GM19351 (cell line): ENCODE measurements around the gene UFC1.

Experiments
- ATAC-seq: cut with Tn5 transposase; IDR thresholded peaks from one replicate; pipeline ENCODE4 v1.9.1; 2021; ENCODE audit warnings: mild to moderate bottlenecking, moderate library complexity; ENCODE audit not compliant: unreplicated experiment

UFC1 gene

GRCh38 chr1:161192476-161193465 is 39.0 kb downstream of the UFC1 start:
- ATAC-seq, result peak; percentile 69

- ATAC-seq, result no peak
These were observed 39.9 kb downstream of the UFC1 start for GRCh38 chr1:161193561-161194235.

GRCh38 chr1:161195171-161195570 is 41.4 kb downstream of the UFC1 start:
- ATAC-seq, result peak; percentile 75

DNA sequence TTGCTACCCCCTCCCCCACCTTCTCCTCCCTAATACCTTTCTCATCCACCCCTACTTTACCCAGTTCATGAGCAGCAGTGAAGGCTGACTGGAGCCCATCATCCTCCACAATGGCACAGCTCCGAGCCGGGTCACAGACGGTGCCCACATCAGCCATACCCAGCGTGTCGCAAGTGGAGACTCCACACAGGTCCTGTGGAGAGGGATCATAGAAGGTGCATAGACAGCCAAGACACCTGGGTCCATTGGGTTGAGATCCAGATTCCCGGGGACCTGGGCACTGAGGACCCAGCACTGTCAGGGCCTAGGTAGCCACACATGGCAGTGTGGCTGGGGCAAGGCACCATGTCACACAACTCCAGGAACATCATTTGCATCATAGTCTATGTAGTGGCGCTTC is 42.3 kb downstream of the UFC1 start:
- ATAC-seq, result no peak

GRCh38 chr1:161196521-161197451 is 43.0 kb downstream of the UFC1 start:
- ATAC-seq, result no peak

DNA sequence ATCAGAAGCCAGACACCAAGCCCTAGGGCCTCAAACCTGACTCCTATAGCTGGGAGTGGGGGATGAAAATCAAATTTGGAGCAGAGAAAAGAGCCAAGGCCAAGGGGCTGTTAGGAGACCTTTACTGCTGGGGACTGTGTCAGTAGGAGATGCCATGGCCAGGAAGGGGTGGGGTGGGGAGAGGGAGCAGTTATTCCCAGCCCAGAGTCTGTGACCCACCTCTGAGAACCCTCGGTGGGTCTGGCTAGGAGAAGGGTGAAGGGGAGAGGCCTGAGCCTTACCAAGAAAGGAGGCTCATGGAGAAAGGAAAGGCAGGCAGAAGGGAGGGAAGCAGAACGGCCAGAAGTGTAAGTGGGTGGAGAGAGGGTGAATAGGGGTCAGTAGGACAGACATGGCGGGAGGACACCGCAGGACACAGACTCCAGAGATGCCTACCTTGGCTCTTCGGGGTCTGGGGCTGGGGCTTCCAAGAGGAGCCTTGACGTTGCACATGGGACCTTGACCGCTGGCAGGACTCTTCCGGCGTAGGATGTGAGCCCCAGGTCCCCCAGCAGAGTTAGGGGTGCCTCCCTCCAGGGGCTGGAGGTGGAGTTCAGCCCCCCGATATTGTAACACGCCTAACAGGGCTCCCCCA is 43.9 kb downstream of the UFC1 start:
- no peak for ATAC-seq

- ATAC-seq, result no peak
These were observed 44.6 kb downstream of the UFC1 start for GRCh38 chr1:161198194-161198896.

- no peak for ATAC-seq
These were observed 45.2 kb downstream of the UFC1 start, which contains the start of gene ADAMTS4 for GRCh38 chr1:161198897-161199431. Gene ADAMTS4, minus strand, starts transcription at chr1:161199054. Its CDS starts 427 bp downstream, at chr1:161198627.

DNA sequence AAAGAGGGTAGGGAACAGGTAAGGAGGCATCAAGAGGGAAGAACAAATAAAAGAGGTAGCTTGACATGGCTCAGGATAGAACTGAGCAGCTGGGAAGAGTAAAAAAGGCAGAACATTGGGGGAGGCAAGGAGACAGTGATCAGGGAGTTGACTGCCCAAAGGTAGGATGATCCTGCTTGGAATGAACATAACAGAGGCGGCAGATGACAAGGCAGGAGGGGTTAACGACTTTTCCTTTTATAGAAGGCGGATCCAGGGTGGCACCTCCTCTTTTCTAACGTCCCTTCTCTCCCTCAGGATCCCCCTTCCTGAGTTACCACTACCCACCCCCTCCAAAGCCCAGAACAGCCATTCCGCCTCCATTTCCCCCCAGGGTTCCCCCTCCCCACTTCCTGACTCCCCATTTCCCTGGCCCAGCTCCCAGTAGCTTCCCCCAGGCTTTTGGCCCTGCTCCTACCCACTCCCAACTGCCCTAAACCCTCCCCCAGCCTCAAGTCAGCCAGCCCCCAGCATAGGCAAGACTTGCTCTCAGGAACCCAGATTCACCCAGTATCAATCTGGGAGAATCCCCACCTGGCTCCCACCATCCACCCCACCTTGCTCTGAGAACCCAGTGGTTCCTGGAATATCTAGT is 45.8 kb downstream of the UFC1 start:
- ATAC-seq, result no peak

GRCh38 chr1:161200421-161200991 is 46.7 kb downstream of the UFC1 start:
- ATAC-seq, result no peak

DNA sequence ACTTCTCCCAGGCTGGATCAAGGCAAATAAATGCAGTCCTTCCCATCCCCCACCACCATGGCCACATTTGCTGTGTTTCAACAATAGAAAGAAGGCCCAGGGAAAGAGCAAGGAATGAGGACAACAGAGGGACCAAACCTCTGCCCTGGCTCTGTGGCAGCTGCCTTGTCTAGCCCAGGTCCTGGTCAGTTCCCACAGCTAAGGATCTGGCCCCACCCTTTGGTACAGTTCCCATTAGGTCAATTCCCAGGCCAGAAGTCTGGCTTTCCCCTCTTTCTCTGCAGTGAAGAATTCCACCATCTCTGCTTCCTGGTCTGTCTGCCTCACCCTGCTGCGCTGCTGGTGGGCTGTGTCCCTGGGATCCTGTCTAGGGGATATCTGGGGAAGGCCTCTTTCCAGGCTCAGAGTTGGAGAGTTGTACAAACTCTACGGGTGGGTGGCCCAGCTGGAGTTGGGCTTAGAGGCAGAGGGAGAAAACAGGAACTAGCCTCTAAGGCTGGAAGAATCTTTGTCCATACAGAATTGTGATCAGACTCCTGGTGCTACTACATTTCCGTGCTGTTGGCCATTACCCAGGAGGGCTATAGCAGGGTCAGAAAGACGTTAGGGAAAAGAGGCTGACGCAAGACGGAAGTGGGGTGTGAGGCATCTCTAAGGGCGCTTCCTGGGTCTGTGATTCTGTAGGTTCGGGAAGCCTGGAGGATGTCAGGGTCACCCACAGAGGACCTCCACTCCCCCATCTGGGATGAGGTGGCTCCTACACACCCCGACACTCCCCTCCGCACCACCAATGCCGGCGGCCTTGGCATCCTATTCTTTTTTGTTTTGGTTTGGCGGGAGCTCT is 47.4 kb downstream of the UFC1 start:
- no peak for ATAC-seq

- ATAC-seq, result peak; percentile 99
These were observed 48.3 kb downstream of the UFC1 start, which contains the start of gene NDUFS2 for GRCh38 chr1:161201836-161202712. Gene NDUFS2, plus strand, starts transcription at chr1:161202367. Its CDS starts 19 bp downstream, at chr1:161202386.

GRCh38 chr1:161206411-161207140 is 52.8 kb downstream of the UFC1 start:
- no peak for ATAC-seq

DNA sequence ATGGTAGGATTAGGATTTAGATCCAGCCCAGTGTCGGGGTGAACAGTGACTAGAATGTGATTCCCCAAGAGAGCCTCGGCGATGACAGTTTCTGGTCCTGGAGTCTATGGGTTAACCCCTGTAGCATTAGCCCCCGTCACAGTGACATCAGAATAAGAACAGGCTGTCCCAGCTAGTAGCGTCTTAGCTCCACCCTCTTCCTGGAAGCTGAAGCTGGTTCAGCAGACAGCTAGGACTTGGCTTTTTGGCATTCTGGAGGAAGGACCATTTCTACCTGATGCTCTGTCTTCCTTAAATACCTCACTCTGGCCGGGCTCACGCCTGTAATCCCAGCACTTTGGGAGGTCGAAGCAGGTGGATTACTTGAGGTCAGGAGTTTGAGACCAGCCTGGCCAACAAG is 53.4 kb downstream of the UFC1 start:
- ATAC-seq, result no peak
